HEK293 (cell line): ENCODE results near the gene GOLGA2.

Experiments
- SCRT2 ChIP-seq: fragments of 450-650 bp; formaldehyde crosslinking; IDR thresholded peaks from 2 replicates; pipeline ENCODE4 v1.5.1; 2016; ENCODE audit warnings: missing biosample characterization, missing genetic modification characterization
- ZBTB1 ChIP-seq: fragments of 450-650 bp; formaldehyde crosslinking; IDR thresholded peaks from 2 replicates; pipeline ENCODE4 v1.5.1; 2016; ENCODE audit warnings: missing biosample characterization, missing genetic modification characterization
- ZNF2 ChIP-seq: fragments of 450-650 bp; formaldehyde crosslinking; IDR thresholded peaks from 2 replicates; pipeline ENCODE4 v1.5.1; 2016; ENCODE audit warnings: missing biosample characterization, missing genetic modification characterization
- ZNF658 ChIP-seq: fragments of 450-650 bp; formaldehyde crosslinking; IDR thresholded peaks from 2 replicates; pipeline ENCODE4; 2016; ENCODE audit warnings: missing biosample characterization, missing genetic modification characterization

- TF ChIP-seq ZBTB1 (tag by site-specific recombination), result no peak
- TF ChIP-seq ZNF658 (tag by site-specific recombination), result no peak
- TF ChIP-seq SCRT2 (tag by site-specific recombination), result no peak
- no peak for TF ChIP-seq ZNF2 (tag by site-specific recombination)
Observed at GRCh38 chr9:128260340-128260739, 15.5 kb downstream of the GOLGA2 start.
